BLaER1 treated with 17β-estradiol and CSF1 and Interleukin-3, amounts not matched to agents 10 nM and 100 nM (cell line): ENCODE measurements around the gene TIMM17B.

Experiments
- H3K27ac ChIP-seq, 11 experiments: shearing (Covaris generic); formaldehyde crosslinking; 2 replicates each; pipeline ENCODE4 v1.8.1; 2022
- H3K27me3 ChIP-seq, 11 experiments: shearing (Covaris generic); formaldehyde crosslinking; 2 replicates each; pipeline ENCODE4 v1.8.1; 2022
- H3K36me3 ChIP-seq, 11 experiments: shearing (Covaris generic); formaldehyde crosslinking; 2 replicates each; pipeline ENCODE4 v1.8.1; 2022
- H3K4me1 ChIP-seq, 10 experiments: shearing (Covaris generic); formaldehyde crosslinking; 2 replicates each; pipeline ENCODE4 v1.8.1; 2022
- H3K4me2 ChIP-seq, 11 experiments: shearing (Covaris generic); formaldehyde crosslinking; 2 replicates each; pipeline ENCODE4 v1.8.1; 2022
- H3K4me3 ChIP-seq, 10 experiments: shearing (Covaris generic); formaldehyde crosslinking; 2 replicates each; pipeline ENCODE4 v1.8.1; 2022
- H3K9ac ChIP-seq, 11 experiments: shearing (Covaris generic); formaldehyde crosslinking; 2 replicates each; pipeline ENCODE4 v1.8.1; 2022
- H3K9me3 ChIP-seq, 11 experiments: shearing (Covaris generic); formaldehyde crosslinking; replicated peaks in 1 of 11; 2 replicates each; pipeline ENCODE4 v1.8.1; 2022
- H4K20me1 ChIP-seq, 11 experiments: shearing (Covaris generic); formaldehyde crosslinking; 2 replicates each; pipeline ENCODE4 v1.8.1; 2022
- Cebpa-rat ChIP-seq, 11 experiments: shearing (Covaris generic); IDR thresholded peaks; 2 replicates each; pipeline ENCODE4 v1.8.1; 2022

Gene TIMM17B

GRCh38 chrX:48852857-48853256 is 44.7 kb downstream of the TIMM17B start:
- H3K9ac ChIP-seq = no peak overlapping the region
- H3K4me3 ChIP-seq = no peak overlapping the region
- H4K20me1 ChIP-seq = no peaks in the 10 kb centered on the region
- H3K27ac ChIP-seq = no peak overlapping the region
- TF ChIP-seq Cebpa-rat (IDR thresholded peaks at IDR 0.05) = no peak
- H3K4me1 ChIP-seq = peaks cover 0 to 9% (median 0%) of the 10 kb centered on the region in 10 experiments; a peak in 6 of 20 replicates
- no peak overlapping the region for H3K4me2 ChIP-seq
- no peaks in the 10 kb centered on the region for H3K36me3 ChIP-seq
- H3K27me3 ChIP-seq = peaks cover 7 to 76% (median 44%) of the 10 kb centered on the region in 11 experiments; a peak in 17 of 22 replicates
- H3K9me3 ChIP-seq = peaks cover 3 to 35% (median 24%) of the 10 kb centered on the region in 11 experiments; a peak in 18 of 22 replicates

DNA sequence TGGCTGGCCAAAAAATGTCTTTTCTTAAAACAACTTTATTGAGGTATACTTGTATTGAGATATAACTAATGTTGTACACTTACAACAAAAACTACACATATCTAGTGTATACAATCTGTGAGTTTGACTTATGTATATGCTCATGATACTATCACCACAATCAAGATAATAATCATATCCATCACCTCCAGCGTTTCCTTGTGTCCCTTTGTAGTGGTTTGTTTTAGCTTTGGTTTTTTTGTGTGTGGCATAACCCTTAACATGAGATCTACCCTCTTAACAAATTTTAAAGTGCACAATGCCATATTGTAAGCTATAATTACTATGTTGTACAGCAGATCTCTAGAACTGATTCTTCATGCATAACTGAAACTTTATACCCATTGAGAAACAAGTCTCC is 48.7 kb downstream of the TIMM17B start:
- Histone ChIP-seq H3K27me3 (peaks cover 15 to 81% (median 51%) of the 10 kb centered on the region in 11 experiments; a peak in 20 of 22 replicates), H3K4me1 (peaks cover 0 to 9% (median 0%) of the 10 kb centered on the region in 10 experiments; a peak in 6 of 20 replicates), H3K27ac (no peak overlapping the region), H3K9me3 (peaks cover 3 to 31% (median 24%) of the 10 kb centered on the region in 11 experiments; a peak in 18 of 22 replicates), H3K36me3 (no peaks in the 10 kb centered on the region), H3K4me2 (peak overlapping the region in 3 of 11 experiments; percentile 9 to 15 (median 10); a peak in 2 of 22 replicates), H4K20me1 (no peaks in the 10 kb centered on the region), H3K9ac (no peak overlapping the region), H3K4me3 (no peak overlapping the region)
- TF ChIP-seq Cebpa-rat (IDR thresholded peaks at IDR 0.05) = no peak
